ENCODE measurements around the gene GTF2F1.

GTF2F1 gene

GRCh38 chr19:6416658-6417405 lies 23.9 kb upstream of the GTF2F1 start:
- no peaks in the 10 kb centered on the region for H3K27me3 ChIP-seq (ENCODE audit: insufficient read depth, poor library complexity, severe bottlenecking)
- no peak overlapping the region for H3K27ac ChIP-seq (replicated peaks)
- H3K4me3 ChIP-seq (replicated peaks; ENCODE audit: insufficient read depth, low read length), result no peak overlapping the region
- TF ChIP-seq CTCF (IDR thresholded peaks at IDR 0.05; ENCODE audit: insufficient read depth, low read length), result no peak
- no peak for TF ChIP-seq POLR2AphosphoS5 (IDR thresholded peaks at IDR 0.05; ENCODE audit: low read depth)
- TF ChIP-seq GABPA (IDR thresholded peaks at IDR 0.05; ENCODE audit: low read depth), result no peak
- TF ChIP-seq SPI1 (IDR thresholded peaks at IDR 0.05; ENCODE audit: borderline replicate concordance, low read depth), result no peak
- TF ChIP-seq REST (IDR thresholded peaks at IDR 0.05; ENCODE audit: insufficient replicate concordance, low read depth), result no peak
- DNase-seq (ENCODE audit: low read depth in 1 of 2, low spot score in 1 of 2), result no peak

GRCh38 chr19:6415591-6416190 lies 22.7 kb upstream of the GTF2F1 start:
- Histone ChIP-seq H3K4me3 (replicated peaks; ENCODE audit: insufficient read depth, low read length) (no peak overlapping the region), H3K27me3 (ENCODE audit: insufficient read depth, poor library complexity, severe bottlenecking) (no peaks in the 10 kb centered on the region), H3K27ac (replicated peaks) (no peak overlapping the region)
- DNase-seq (ENCODE audit: low read depth in 1 of 2, low spot score in 1 of 2), result no peak
- TF ChIP-seq GABPA (IDR thresholded peaks at IDR 0.05; ENCODE audit: low read depth) (no peak), SPI1 (IDR thresholded peaks at IDR 0.05; ENCODE audit: borderline replicate concordance, low read depth) (no peak), POLR2AphosphoS5 (IDR thresholded peaks at IDR 0.05; ENCODE audit: low read depth) (no peak), REST (IDR thresholded peaks at IDR 0.05; ENCODE audit: insufficient replicate concordance, low read depth) (no peak)

- Histone ChIP-seq H3K4me3 (replicated peaks; ENCODE audit: insufficient read depth, low read length) (no peak overlapping the region), H3K27me3 (ENCODE audit: insufficient read depth, poor library complexity, severe bottlenecking) (no peaks in the 10 kb centered on the region), H3K27ac (replicated peaks) (no peak overlapping the region)
- TF ChIP-seq GABPA (IDR thresholded peaks at IDR 0.05; ENCODE audit: low read depth) (no peak), CTCF (IDR thresholded peaks at IDR 0.05; ENCODE audit: insufficient read depth, low read length) (no peak), POLR2AphosphoS5 (IDR thresholded peaks at IDR 0.05; ENCODE audit: low read depth) (no peak), SPI1 (IDR thresholded peaks at IDR 0.05; ENCODE audit: borderline replicate concordance, low read depth) (no peak)
- no peak for DNase-seq (ENCODE audit: low read depth in 1 of 2, low spot score in 1 of 2)
Observed at GRCh38 chr19:6414793-6415590, 22.0 kb upstream of the GTF2F1 start.
